Hepatocyte (in vitro differentiated cells): ENCODE measurements around the gene TRAF3. TPM values are rescaled to one million over a fixed set of nuclear protein-coding genes. Genes with fewer than 3 reads are reported as not detected.

Experiments
- DNase-seq: peaks from one replicate; pipeline ENCODE4 v3.0.0-alpha.2; 2016; ENCODE audit warnings: low spot score
- H2AFZ ChIP-seq: fragments of 200-600 bp; sonication (generic); 2 replicates; pipeline ENCODE4 v1.6.0; 2016; ENCODE audit warnings: antibody characterized with exemption, mild to moderate bottlenecking
- H3K27ac ChIP-seq: fragments of 200-600 bp; sonication (generic); 2 replicates; pipeline ENCODE4 v1.5.1; 2016; ENCODE audit warnings: mild to moderate bottlenecking
- H3K27me3 ChIP-seq: fragments of 200-600 bp; sonication (generic); 2 replicates; pipeline ENCODE4 v1.6.1; 2016
- H3K36me3 ChIP-seq: fragments of 200-600 bp; sonication (generic); replicated peaks from 2 replicates; pipeline ENCODE4 v1.5.1; 2016; ENCODE audit warnings: low read depth; ENCODE audit not compliant: insufficient read depth
- H3K4me1 ChIP-seq: fragments of 200-600 bp; sonication (generic); 2 replicates; pipeline ENCODE4 v1.5.1; 2016; ENCODE audit warnings: mild to moderate bottlenecking, moderate library complexity; ENCODE audit not compliant: insufficient read depth
- H3K4me2 ChIP-seq: fragments of 200-600 bp; sonication (generic); 2 replicates; pipeline ENCODE4 v1.6.0; 2016
- H3K4me3 ChIP-seq: fragments of 200-600 bp; sonication (generic); 2 replicates; pipeline ENCODE4 v1.5.1; 2016; ENCODE audit warnings: mild to moderate bottlenecking
- H3K79me2 ChIP-seq: fragments of 200-600 bp; sonication (generic); 2 replicates; pipeline ENCODE4 v1.6.0; 2017; ENCODE audit warnings: mild to moderate bottlenecking
- H3K9me2 ChIP-seq: fragments of 200-600 bp; sonication (generic); replicated peaks from 2 replicates; pipeline ENCODE4 v1.6.0; 2017; ENCODE audit warnings: mild to moderate bottlenecking; ENCODE audit not compliant: insufficient read depth
- H3K9me3 ChIP-seq: fragments of 200-600 bp; sonication (generic); 2 replicates; pipeline ENCODE4 v1.5.1; 2016; ENCODE audit warnings: low read depth, mild to moderate bottlenecking
- H4K20me1 ChIP-seq: fragments of 200-600 bp; sonication (generic); 2 replicates; pipeline ENCODE4 v1.6.0; 2016; ENCODE audit warnings: mild to moderate bottlenecking; ENCODE audit not compliant: insufficient read depth, poor library complexity, severe bottlenecking
- EZH2 ChIP-seq: fragments of 200-600 bp; sonication (generic); IDR thresholded peaks from 2 replicates; pipeline ENCODE4 v1.6.1; 2016; ENCODE audit warnings: antibody characterized with exemption, mild to moderate bottlenecking, borderline replicate concordance
- EZH2phosphoT487 ChIP-seq: fragments of 200-600 bp; sonication (generic); IDR thresholded peaks from one replicate; pipeline ENCODE4 v1.6.1; 2018; ENCODE audit warnings: antibody characterized with exemption, mild to moderate bottlenecking, low read depth, moderate library complexity; ENCODE audit not compliant: unreplicated experiment, severe bottlenecking
- WGBS: methylation state at CpG from one replicate; pipeline ENCODE4 v1.1.6; 2016; ENCODE audit warnings: low lambda C conversion rate; ENCODE audit errors: missing lambda C conversion rate; 5-methylcytosine and 5-hydroxymethylcytosine counted together
- polyA plus RNA-seq: library from polyadenylated mRNA; unstranded; fragments of >200 nt; fragmentation: Nextera tagmentation; extraction: Ambion mirVana; gene quantifications from 2 replicates; pipeline ENCODE4 v1.2.1, GENCODE V29; 2016
- total RNA-seq: library from RNA; depleted of rRNA; stranded (reverse); fragments of >200 nt; gene quantifications from 2 replicates; pipeline ENCODE4 v1.2.3, GENCODE V29; 2014
- TF ChIP-seq, protein P1 (sequence below): fragments of 200-600 bp; sonication (generic); IDR thresholded peaks from 2 replicates; pipeline ENCODE4 v1.5.1; 2016; ENCODE audit warnings: antibody characterized with exemption, mild to moderate bottlenecking; ENCODE audit not compliant: poor library complexity

TRAF3 gene
- total and polyA plus RNA-seq, 2 experiments from 2014 or later: 8.0 to 15.8 TPM

DNA sequence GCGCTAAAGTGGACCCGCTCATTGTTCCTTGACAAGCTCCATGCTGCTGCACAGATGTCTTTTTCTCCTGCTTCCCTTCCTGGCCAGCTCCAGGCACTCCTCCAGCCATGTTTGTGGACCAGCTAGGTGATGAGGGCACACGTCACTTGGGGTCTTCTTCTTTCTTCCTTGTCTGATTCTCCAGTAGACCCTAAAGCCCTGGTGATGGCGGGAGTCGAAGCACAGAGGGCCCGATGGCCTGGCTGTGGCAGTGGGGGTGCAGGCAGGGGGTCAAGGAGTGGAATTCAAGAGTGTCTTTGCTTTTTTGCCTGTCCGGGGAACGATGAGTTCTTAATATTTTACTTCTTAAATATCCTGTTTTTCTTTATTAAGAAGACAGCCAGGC is 122.3 kb downstream of the TRAF3 start:
- Histone ChIP-seq H3K36me3 (no peaks in the 10 kb centered on the region), H3K9me3 (no peaks in the 10 kb centered on the region), H3K27ac (no peak overlapping the region), H3K4me3 (no peak overlapping the region), H3K27me3 (no peaks in the 10 kb centered on the region), H3K79me2 (no peaks in the 10 kb centered on the region), H2AFZ (no peak overlapping the region), H3K4me2 (no peak overlapping the region), H4K20me1 (no peaks in the 10 kb centered on the region), H3K9me2 (no peaks in the 10 kb centered on the region), H3K4me1 (no peaks in the 10 kb centered on the region)
- no peak for TF ChIP-seq EZH2phosphoT487
- TF ChIP-seq, protein P1, sequence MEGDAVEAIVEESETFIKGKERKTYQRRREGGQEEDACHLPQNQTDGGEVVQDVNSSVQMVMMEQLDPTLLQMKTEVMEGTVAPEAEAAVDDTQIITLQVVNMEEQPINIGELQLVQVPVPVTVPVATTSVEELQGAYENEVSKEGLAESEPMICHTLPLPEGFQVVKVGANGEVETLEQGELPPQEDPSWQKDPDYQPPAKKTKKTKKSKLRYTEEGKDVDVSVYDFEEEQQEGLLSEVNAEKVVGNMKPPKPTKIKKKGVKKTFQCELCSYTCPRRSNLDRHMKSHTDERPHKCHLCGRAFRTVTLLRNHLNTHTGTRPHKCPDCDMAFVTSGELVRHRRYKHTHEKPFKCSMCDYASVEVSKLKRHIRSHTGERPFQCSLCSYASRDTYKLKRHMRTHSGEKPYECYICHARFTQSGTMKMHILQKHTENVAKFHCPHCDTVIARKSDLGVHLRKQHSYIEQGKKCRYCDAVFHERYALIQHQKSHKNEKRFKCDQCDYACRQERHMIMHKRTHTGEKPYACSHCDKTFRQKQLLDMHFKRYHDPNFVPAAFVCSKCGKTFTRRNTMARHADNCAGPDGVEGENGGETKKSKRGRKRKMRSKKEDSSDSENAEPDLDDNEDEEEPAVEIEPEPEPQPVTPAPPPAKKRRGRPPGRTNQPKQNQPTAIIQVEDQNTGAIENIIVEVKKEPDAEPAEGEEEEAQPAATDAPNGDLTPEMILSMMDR: no peak
- TF ChIP-seq EZH2: no peak
- 99% methylated on average over 8 of the region's 8 CpGs for WGBS
- no peak for DNase-seq

DNA sequence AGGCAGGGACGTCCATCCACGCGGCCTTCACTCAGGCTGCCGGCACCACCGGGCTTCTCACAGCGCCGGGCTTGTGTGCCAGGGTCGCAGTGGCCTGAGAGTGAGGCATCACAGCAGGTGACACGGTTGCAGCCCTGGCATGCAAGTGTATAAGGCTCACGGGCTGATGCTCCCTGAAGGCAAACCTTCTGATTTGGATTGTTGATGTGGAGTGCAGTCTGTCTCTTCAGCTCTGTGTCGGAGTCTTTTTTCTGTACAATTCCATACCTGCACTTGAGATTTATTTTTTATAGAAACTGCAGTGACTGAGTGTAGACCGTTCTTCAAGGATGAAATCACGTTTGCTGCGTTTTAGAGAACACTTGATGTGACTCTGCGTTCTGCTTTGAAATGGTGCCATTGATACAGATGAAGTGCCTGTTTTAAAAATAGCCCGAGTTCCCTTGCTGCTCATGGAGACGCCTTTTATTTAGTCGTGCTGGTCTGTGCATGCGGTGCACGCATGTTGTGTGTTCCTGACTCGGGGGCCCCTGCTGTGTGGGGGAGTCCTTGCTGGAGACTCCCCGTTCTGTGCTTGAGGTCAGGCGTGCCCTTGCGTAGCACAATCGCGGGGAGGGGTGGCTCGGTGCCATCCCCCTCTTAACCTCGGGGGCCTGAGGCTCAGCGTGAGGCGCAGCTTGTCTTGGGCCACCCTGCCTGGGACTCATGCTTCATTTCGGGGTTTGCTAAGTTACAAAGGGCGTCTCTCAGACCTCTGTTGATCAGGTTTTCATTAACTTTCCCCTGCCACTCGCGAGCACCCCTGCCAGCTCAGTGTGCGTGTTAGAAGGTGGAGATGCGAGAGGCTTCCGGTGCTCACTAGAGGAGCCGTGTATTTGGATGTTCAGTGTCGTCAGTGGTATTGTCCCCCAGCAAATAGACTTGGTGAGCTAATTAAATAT is 123.7 kb downstream of the TRAF3 start:
- no peak for TF ChIP-seq EZH2
- no peak for TF ChIP-seq EZH2phosphoT487
- TF ChIP-seq, protein P1: no peak
- 96% methylated on average over 39 of the region's 39 CpGs for WGBS
- no peak overlapping the region for H3K4me2 ChIP-seq
- no peaks in the 10 kb centered on the region for H3K9me2 ChIP-seq
- H3K27me3 ChIP-seq: no peaks in the 10 kb centered on the region
- H3K4me3 ChIP-seq: no peak overlapping the region
- no peak for DNase-seq
- H3K79me2 ChIP-seq: no peaks in the 10 kb centered on the region
- H3K9me3 ChIP-seq: no peaks in the 10 kb centered on the region
- no peak overlapping the region for H2AFZ ChIP-seq
- H4K20me1 ChIP-seq: no peaks in the 10 kb centered on the region
- no peaks in the 10 kb centered on the region for H3K4me1 ChIP-seq
- no peak overlapping the region for H3K27ac ChIP-seq
- no peaks in the 10 kb centered on the region for H3K36me3 ChIP-seq

DNA sequence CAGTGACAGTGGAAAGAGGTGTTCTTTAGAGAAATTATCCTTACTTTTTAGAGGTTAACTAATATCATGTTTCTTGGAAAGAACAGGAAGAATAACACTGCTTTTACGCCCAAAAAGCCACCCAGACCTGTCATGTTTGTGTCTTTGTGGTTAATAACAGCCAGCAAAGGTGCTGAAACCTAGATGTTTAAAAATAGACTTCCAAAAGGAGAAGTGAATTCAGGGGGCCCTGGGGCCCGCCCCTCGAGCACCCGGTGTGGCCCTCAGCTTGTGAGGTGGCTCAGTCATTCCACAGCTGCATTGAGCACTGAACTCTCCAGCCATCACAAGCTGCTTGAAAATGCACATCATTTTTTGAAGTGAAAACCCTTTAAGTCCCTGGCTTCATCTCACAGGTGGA is 124.4 kb downstream of the TRAF3 start:
- Histone ChIP-seq H3K36me3 (no peaks in the 10 kb centered on the region), H3K4me3 (no peak overlapping the region), H3K27me3 (no peaks in the 10 kb centered on the region), H3K4me1 (no peaks in the 10 kb centered on the region), H3K4me2 (no peak overlapping the region), H3K9me3 (no peaks in the 10 kb centered on the region), H4K20me1 (no peaks in the 10 kb centered on the region), H3K79me2 (no peaks in the 10 kb centered on the region), H3K27ac (no peak overlapping the region), H2AFZ (no peak overlapping the region), H3K9me2 (no peaks in the 10 kb centered on the region)
- DNase-seq: no peak
- WGBS: 98% methylated on average over 4 of the region's 4 CpGs
- no peak for TF ChIP-seq EZH2
- TF ChIP-seq, protein P1: no peak
